CD4-positive, alpha-beta T cell (primary cell): ENCODE measurements around the gene MYOT. TPM values are rescaled to one million over a fixed set of nuclear protein-coding genes. Genes with fewer than 3 reads are reported as not detected.

Experiments
- ATAC-seq: fragments of 200-7000 bp; cut with Tn5 transposase; one replicate; pipeline ENCODE4 v1.10.0; 2022; ENCODE audit warnings: mild to moderate bottlenecking; ENCODE audit not compliant: poor library complexity
- CTCF ChIA-PET: fragments of 350-600 bp; sonication (Branson Sonifier 250); formaldehyde crosslinking; loops from one replicate; lab custom pipeline; 2021; ENCODE audit warnings: antibody characterized with exemption, inconsistent platforms; lab: Charles Lee
- POLR2A ChIA-PET: fragments of 350-600 bp; sonication (Branson Sonifier 250); formaldehyde crosslinking; loops from one replicate; lab custom pipeline; 2021; ENCODE audit warnings: antibody characterized with exemption, inconsistent platforms; lab: Charles Lee
- DNase-seq, 14 experiments: peaks; one replicate each; pipeline ENCODE4 v3.0.0-alpha.2; 2013 to 2020; ENCODE audit warnings: mixed read lengths in 2 of 14
- H3K27ac ChIP-seq, 2 donors: one replicate each; pipeline versions ENCODE4 v1.5.1 to v1.7.0; 2013; ENCODE audit warnings: low read length in 2 of 2, low read depth in 1 of 2, mild to moderate bottlenecking in 1 of 2
- H3K27me3 ChIP-seq, 2 experiments: 1 replicate in 1 of 2; 2 replicates in 1 of 2; pipeline versions ENCODE4 v1.6.1 to v1.7.0; 2013; ENCODE audit warnings: low read length in 2 of 2, control low read depth in 1 of 2, mild to moderate bottlenecking in 1 of 2, moderate library complexity in 1 of 2; ENCODE audit not compliant: insufficient read depth in 2 of 2, control insufficient read depth in 1 of 2
- H3K36me3 ChIP-seq: one replicate; pipeline ENCODE4 v1.6.1; 2013; ENCODE audit warnings: low read length, control low read depth; ENCODE audit not compliant: insufficient read depth
- H3K4me1 ChIP-seq: one replicate; pipeline ENCODE4 v1.6.1; 2013; ENCODE audit warnings: low read length, control low read depth; ENCODE audit not compliant: insufficient read depth
- H3K4me3 ChIP-seq: one replicate; pipeline ENCODE4 v1.5.1; 2013; ENCODE audit warnings: mild to moderate bottlenecking, low read length, moderate library complexity
- H3K9me3 ChIP-seq, 2 experiments: 1 replicate in 1 of 2; 2 replicates in 1 of 2; pipeline versions ENCODE4 v1.6.1 to v1.7.0; 2013; ENCODE audit warnings: low read length in 2 of 2, mild to moderate bottlenecking in 2 of 2, control low read depth in 1 of 2, moderate library complexity in 1 of 2; ENCODE audit not compliant: control insufficient read depth in 1 of 2, insufficient read depth in 1 of 2
- H3K27ac Mint-ChIP-seq: one replicate; pipeline ENCODE4 v1.8.0; 2020; ENCODE audit warnings: mixed read lengths
- H3K27me3 Mint-ChIP-seq: one replicate; pipeline ENCODE4 v1.8.0; 2021; ENCODE audit warnings: mixed read lengths
- H3K36me3 Mint-ChIP-seq: one replicate; pipeline ENCODE4 v1.8.0; 2021; ENCODE audit warnings: low read depth, mixed read lengths
- H3K4me1 Mint-ChIP-seq: one replicate; pipeline ENCODE4 v1.8.0; 2021; ENCODE audit warnings: low read depth, mixed read lengths
- H3K4me3 Mint-ChIP-seq: one replicate; pipeline ENCODE4 v1.8.0; 2020; ENCODE audit warnings: mild to moderate bottlenecking, mixed read lengths
- H3K9me3 Mint-ChIP-seq: one replicate; pipeline ENCODE4 v1.8.0; 2020; ENCODE audit warnings: mixed read lengths
- intact Hi-C, 2 experiments: fragments of 100-400 bp; cut with DNase I in 1 of 2; cut with micrococcal nuclease in 1 of 2; formaldehyde crosslinking; loops; one replicate each; pipeline versions ENCODE4 v1.15.1 to v1.9.0; 2023 to 2025; cut with DNase I, micrococcal nuclease
- total RNA-seq, 174 experiments: library from RNA in 2 of 174; stranded (reverse) in 2 of 174; gene quantifications; one replicate each; pipeline ENCODE4 v1.2.3 and lab custom pipeline; 2021 to 2026
- TF ChIP-seq, protein P1 (sequence below): fragments of 200-600 bp; IDR thresholded peaks from one replicate; pipeline ENCODE4 v1.8.0; 2022; ENCODE audit warnings: antibody characterized with exemption, mild to moderate bottlenecking

The MYOT gene
- total RNA-seq, 2 experiments from 2014 or later: not detected

- CTCF ChIA-PET: no interaction called here
- H3K27ac ChIP-seq: no peak overlapping the region
These were observed 23.2 kb downstream of the MYOT start for GRCh38 chr5:137890845-137891244.

DNA sequence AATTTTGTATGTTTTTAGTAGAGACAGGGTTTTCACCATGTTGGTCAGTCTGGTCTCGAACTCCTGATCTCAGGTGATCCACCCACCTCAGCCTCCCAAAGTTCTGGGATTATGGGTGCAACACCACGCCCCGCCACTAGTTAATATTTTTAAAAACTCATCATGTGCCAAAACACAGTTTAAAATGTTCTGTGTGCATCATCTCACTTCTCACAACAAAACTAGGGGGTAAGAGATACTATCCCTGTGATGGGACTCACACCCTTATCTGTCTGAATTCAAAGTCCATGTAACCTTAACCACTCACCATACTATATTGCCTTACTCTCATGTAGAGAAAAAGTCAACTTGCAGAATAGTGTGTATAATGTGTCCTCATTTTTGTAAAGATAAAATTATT lies 24.2 kb downstream of the MYOT start:
- Histone ChIP-seq H3K27ac (no peak overlapping the region), H3K4me3 (no peak overlapping the region), H3K27me3 (no peaks in the 10 kb centered on the region), H3K4me1 (peaks cover 16% of the 10 kb centered on the region), H3K9me3 (peaks cover 0 to 4% of the 10 kb centered on the region in 2 experiments), H3K36me3 (no peaks in the 10 kb centered on the region)
- DNase-seq: no peak
- TF ChIP-seq, protein P1, sequence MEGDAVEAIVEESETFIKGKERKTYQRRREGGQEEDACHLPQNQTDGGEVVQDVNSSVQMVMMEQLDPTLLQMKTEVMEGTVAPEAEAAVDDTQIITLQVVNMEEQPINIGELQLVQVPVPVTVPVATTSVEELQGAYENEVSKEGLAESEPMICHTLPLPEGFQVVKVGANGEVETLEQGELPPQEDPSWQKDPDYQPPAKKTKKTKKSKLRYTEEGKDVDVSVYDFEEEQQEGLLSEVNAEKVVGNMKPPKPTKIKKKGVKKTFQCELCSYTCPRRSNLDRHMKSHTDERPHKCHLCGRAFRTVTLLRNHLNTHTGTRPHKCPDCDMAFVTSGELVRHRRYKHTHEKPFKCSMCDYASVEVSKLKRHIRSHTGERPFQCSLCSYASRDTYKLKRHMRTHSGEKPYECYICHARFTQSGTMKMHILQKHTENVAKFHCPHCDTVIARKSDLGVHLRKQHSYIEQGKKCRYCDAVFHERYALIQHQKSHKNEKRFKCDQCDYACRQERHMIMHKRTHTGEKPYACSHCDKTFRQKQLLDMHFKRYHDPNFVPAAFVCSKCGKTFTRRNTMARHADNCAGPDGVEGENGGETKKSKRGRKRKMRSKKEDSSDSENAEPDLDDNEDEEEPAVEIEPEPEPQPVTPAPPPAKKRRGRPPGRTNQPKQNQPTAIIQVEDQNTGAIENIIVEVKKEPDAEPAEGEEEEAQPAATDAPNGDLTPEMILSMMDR: no peak
- ChIA-PET POLR2A (no interaction called here), CTCF (interaction anchor here (0.9 kb wide), 1 partner anchor 12 kb away, joined by 3 read pairs; no protein-coding TSS in a partner anchor)
- peaks cover 6% of the 10 kb centered on the region for H3K36me3 Mint-ChIP-seq
- intact Hi-C loops: no loop called here
- peaks cover 4% of the 10 kb centered on the region for H3K27me3 Mint-ChIP-seq
- H3K27ac Mint-ChIP-seq: no peak overlapping the region
- H3K4me3 Mint-ChIP-seq: no peak overlapping the region
- no peaks in the 10 kb centered on the region for H3K9me3 Mint-ChIP-seq
- no peak for ATAC-seq
- peaks cover 25% of the 10 kb centered on the region for H3K4me1 Mint-ChIP-seq

More at GRCh38 chr5:137890845-137891244, 23.2 kb downstream of the MYOT start:
- H3K27ac Mint-ChIP-seq: no peak overlapping the region
- intact Hi-C loops: no loop called here
- TF ChIP-seq, protein P1: no peak
- H3K4me3 Mint-ChIP-seq: no peak overlapping the region
- no peaks in the 10 kb centered on the region for H3K36me3 ChIP-seq
- peaks cover 0 to 4% of the 10 kb centered on the region in 2 experiments for H3K9me3 ChIP-seq
- no peak overlapping the region for H3K4me3 ChIP-seq
- no peak for ATAC-seq
- peaks cover 4% of the 10 kb centered on the region for H3K27me3 Mint-ChIP-seq
- POLR2A ChIA-PET: no interaction called here
- H3K4me1 Mint-ChIP-seq: peaks cover 29% of the 10 kb centered on the region
- DNase-seq: no peak
- peaks cover 6% of the 10 kb centered on the region for H3K36me3 Mint-ChIP-seq
- H3K9me3 Mint-ChIP-seq: no peaks in the 10 kb centered on the region
- H3K4me1 ChIP-seq: peaks cover 16% of the 10 kb centered on the region
- no peaks in the 10 kb centered on the region for H3K27me3 ChIP-seq

GRCh38 chr5:137894586-137894985 lies 26.9 kb downstream of the MYOT start:
- Histone ChIP-seq H3K27ac (no peak overlapping the region), H3K36me3 (no peaks in the 10 kb centered on the region), H3K9me3 (peaks cover 0 to 2% of the 10 kb centered on the region in 2 experiments), H3K4me1 (peaks cover 2% of the 10 kb centered on the region), H3K27me3 (no peaks in the 10 kb centered on the region), H3K4me3 (no peak overlapping the region)
- peaks cover 2% of the 10 kb centered on the region for H3K4me1 Mint-ChIP-seq
- TF ChIP-seq, protein P1: no peak
- ATAC-seq: no peak
- POLR2A ChIA-PET: no interaction called here
- peaks cover 4% of the 10 kb centered on the region for H3K27me3 Mint-ChIP-seq
- no peak for DNase-seq
- H3K9me3 Mint-ChIP-seq: no peaks in the 10 kb centered on the region
- CTCF ChIA-PET: no interaction called here
- no peak overlapping the region for H3K27ac Mint-ChIP-seq
- H3K4me3 Mint-ChIP-seq: no peak overlapping the region
- H3K36me3 Mint-ChIP-seq: no peaks in the 10 kb centered on the region
- intact Hi-C loops: no loop called here
